Nephron (organoid): ENCODE results near the gene SNX27.
A peak's percentile ranks its signal among the peaks of the same experiment; 100 is the strongest.
"Not testable (repeated sequence)": the region's sequence is repeated elsewhere in the genome, so short reads cannot be mapped to it uniquely, and the experiment has no call there.

Source experiments
- H3K27ac Mint-ChIP-seq, 3 experiments: 2 replicates each; pipeline ENCODE4 v1.8.0; 2020; ENCODE audit warnings: mixed read lengths in 3 of 3, mild to moderate bottlenecking in 2 of 3, moderate library complexity in 1 of 3
- H3K27me3 Mint-ChIP-seq: 2 replicates; pipeline ENCODE4 v1.8.0; 2021; ENCODE audit warnings: low read depth, mild to moderate bottlenecking, moderate library complexity, mixed read lengths
- H3K36me3 Mint-ChIP-seq: 2 replicates; pipeline ENCODE4 v1.8.0; 2020; ENCODE audit warnings: low read depth, mixed read lengths
- H3K4me1 Mint-ChIP-seq: 2 replicates; pipeline ENCODE4 v1.8.0; 2020; ENCODE audit warnings: mixed read lengths
- H3K4me3 Mint-ChIP-seq, 3 experiments: 2 replicates each; pipeline ENCODE4 v1.8.0; 2020; ENCODE audit warnings: mild to moderate bottlenecking in 3 of 3, mixed read lengths in 3 of 3, moderate library complexity in 2 of 3
- H3K9me3 Mint-ChIP-seq: 2 replicates; pipeline ENCODE4 v1.8.0; 2020; ENCODE audit warnings: mixed read lengths
- CTCF ChIP-seq, 3 experiments: fragments of 200-600 bp; sonication (generic); IDR thresholded peaks; one replicate each; pipeline ENCODE4 v1.5.0; 2021; ENCODE audit warnings: antibody characterized with exemption in 3 of 3; ENCODE audit not compliant: unreplicated experiment in 3 of 3

The SNX27 gene

GRCh38 chr1:151635479-151636072 is 23.7 kb downstream of the SNX27 start:
- H3K36me3 Mint-ChIP-seq = peaks cover 22% of the 10 kb centered on the region
- no peak overlapping the region for H3K4me3 Mint-ChIP-seq
- no peak for TF ChIP-seq CTCF (IDR thresholded peaks at IDR 0.05; ENCODE audit: unreplicated experiment in 3 of 3)
- peak overlapping the region in 2 of 3 experiments; percentile 42 to 68 for H3K27ac Mint-ChIP-seq
- peaks cover 20% of the 10 kb centered on the region for H3K4me1 Mint-ChIP-seq
- H3K9me3 Mint-ChIP-seq = no peaks in the 10 kb centered on the region
- no peaks in the 10 kb centered on the region for H3K27me3 Mint-ChIP-seq

DNA sequence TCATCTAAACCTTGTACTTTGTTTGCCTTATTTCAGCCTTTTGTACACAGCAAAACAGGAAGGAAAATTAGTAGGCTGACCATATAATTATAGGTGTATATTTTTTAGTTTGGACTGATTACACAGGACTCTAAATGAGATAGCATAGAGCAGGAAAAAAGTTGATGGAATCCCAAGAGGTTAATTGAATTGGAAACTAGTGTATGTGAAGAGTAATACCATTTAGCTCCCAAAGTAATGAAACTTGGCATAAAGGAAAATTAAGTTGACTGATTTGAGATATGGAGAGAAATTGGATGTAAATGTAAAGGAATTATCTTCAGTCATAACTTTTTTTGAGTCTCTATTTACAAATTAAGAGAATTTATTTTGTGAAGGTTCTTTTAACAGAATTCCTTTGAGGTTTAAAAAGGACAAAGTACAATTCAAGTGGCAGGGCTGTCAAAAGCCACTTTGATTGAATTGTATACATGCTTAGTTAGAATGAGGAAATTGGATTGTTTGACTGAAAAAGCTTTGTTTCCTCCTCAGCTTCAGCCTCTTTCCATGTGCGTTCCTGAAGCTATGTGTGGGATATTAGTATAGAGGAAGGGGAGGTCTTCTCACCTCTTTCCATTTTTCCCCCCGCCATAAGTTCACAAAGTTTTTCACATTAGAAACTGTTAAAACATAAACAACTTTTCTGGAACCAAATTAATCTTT is 26.4 kb downstream of the SNX27 start:
- no peaks in the 10 kb centered on the region for H3K9me3 Mint-ChIP-seq
- H3K4me3 Mint-ChIP-seq = peak overlapping the region in 1 of 3 experiments; percentile 11
- no peaks in the 10 kb centered on the region for H3K27me3 Mint-ChIP-seq
- peaks cover 30% of the 10 kb centered on the region for H3K36me3 Mint-ChIP-seq
- no peak for TF ChIP-seq CTCF (IDR thresholded peaks at IDR 0.05; ENCODE audit: unreplicated experiment in 3 of 3)
- H3K4me1 Mint-ChIP-seq = peaks cover 20% of the 10 kb centered on the region
- H3K27ac Mint-ChIP-seq = peak overlapping the region; percentile 34 to 93 (median 68)

- Mint-ChIP-seq H3K27ac (peak overlapping the region; percentile 34 to 93 (median 57)), H3K4me1 (peaks cover 20% of the 10 kb centered on the region), H3K9me3 (no peaks in the 10 kb centered on the region), H3K4me3 (no peak overlapping the region), H3K36me3 (peaks cover 30% of the 10 kb centered on the region), H3K27me3 (no peaks in the 10 kb centered on the region)
- TF ChIP-seq CTCF (IDR thresholded peaks at IDR 0.05; ENCODE audit: unreplicated experiment in 3 of 3) = no peak
These were observed 27.0 kb downstream of the SNX27 start for GRCh38 chr1:151638812-151639211.

DNA sequence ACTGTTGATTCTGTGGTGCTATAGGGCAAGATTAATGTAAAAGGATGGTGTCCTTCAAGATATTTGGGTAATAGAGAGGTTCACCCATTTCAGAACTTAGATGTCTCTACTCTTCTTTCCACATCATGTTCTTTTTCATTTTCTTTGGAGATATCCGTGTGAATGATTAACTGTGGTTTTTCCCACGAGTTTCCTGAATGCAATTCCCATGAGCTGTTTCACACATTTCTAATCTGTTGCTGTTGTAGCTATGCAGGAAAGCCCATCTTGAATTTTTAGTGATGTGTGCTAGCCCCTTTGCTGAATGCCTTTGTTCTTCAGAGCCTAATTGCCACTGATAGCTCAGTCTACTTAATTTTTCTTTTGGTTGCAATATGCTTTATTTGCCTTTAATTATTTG is 27.6 kb downstream of the SNX27 start:
- Mint-ChIP-seq H3K9me3 (no peaks in the 10 kb centered on the region), H3K27me3 (no peaks in the 10 kb centered on the region), H3K36me3 (peaks cover 36% of the 10 kb centered on the region), H3K4me1 (peaks cover 20% of the 10 kb centered on the region), H3K27ac (peak overlapping the region; percentile 34 to 93 (median 53)), H3K4me3 (no peak overlapping the region)
- no peak for TF ChIP-seq CTCF (IDR thresholded peaks at IDR 0.05; ENCODE audit: unreplicated experiment in 3 of 3)

DNA sequence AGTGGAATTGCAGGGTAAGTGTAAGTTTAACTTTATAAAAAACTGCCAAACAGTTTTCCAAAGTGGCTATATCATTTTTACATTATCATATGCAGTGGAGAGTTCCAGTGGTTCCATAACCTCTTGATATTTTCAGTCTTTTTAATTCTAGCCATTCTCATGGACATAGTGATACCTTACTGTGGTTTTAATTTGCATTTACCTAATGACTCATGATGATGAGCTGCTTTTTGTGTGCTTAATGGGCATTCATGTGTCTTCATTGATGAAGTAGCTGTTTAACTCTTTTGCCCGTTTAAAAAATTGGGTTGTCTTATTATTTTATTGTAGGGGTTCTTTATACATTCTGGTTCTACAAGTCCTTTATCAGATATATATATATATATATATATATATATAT is 29.4 kb downstream of the SNX27 start:
- peaks cover 16% of the 10 kb centered on the region for H3K4me1 Mint-ChIP-seq
- H3K27me3 Mint-ChIP-seq = no peaks in the 10 kb centered on the region
- H3K4me3 Mint-ChIP-seq = no peak overlapping the region
- peaks cover 45% of the 10 kb centered on the region for H3K36me3 Mint-ChIP-seq
- H3K27ac Mint-ChIP-seq = no peak overlapping the region
- TF ChIP-seq CTCF (IDR thresholded peaks at IDR 0.05; ENCODE audit: unreplicated experiment in 3 of 3) = no peak
- H3K9me3 Mint-ChIP-seq = peaks cover 9% of the 10 kb centered on the region

DNA sequence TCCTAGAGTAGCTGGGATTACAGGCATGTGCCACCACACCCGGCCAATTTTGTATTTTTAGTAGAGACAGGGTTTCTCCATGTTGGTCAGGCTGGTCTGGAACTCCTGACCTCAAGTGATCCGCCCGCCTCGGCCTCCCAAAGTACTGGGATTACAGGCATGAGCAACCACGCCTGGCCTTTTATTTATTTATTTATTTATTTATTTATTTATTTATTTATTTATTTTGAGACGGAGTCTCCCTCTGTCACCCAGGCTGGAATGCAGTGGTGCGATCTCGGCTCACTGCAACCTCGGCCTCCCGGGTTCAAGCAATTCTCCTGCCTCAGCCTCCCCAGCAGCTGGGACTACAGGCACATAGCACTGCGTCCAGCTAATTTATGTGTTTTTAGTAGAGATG is 31.2 kb downstream of the SNX27 start:
- H3K9me3 Mint-ChIP-seq, H3K27me3 Mint-ChIP-seq, H3K4me3 Mint-ChIP-seq, H3K4me1 Mint-ChIP-seq, H3K27ac Mint-ChIP-seq: not testable (repeated sequence)
- H3K36me3 Mint-ChIP-seq = peaks cover 55% of the 10 kb centered on the region
